Neural cell (in vitro differentiated cells): Measurements from ENCODE around the gene DACT2. TPM values are rescaled to one million over a fixed set of nuclear protein-coding genes. Genes with fewer than 3 reads are reported as not detected.

Experiments
- H2AFZ ChIP-seq: fragments of 200-600, 300-800 bp; sonication (generic), shearing (Covaris generic); 2 replicates; pipeline ENCODE4 v1.6.0; 2014; ENCODE audit warnings: low read depth, mild to moderate bottlenecking, antibody characterized with exemption, low read length, moderate library complexity
- H3F3A ChIP-seq: fragments of 200-600 bp; shearing (Covaris generic); 2 replicates; pipeline ENCODE4 v1.6.1; 2016; ENCODE audit warnings: mild to moderate bottlenecking, moderate library complexity, mixed read lengths, antibody characterized with exemption, low read length; ENCODE audit not compliant: insufficient read depth, poor library complexity, severe bottlenecking
- H3K27ac ChIP-seq: fragments of 200-600, 300-800 bp; sonication (generic), shearing (Covaris generic); 2 replicates; pipeline ENCODE4 v1.5.1; 2014; ENCODE audit warnings: mild to moderate bottlenecking, low read length, moderate library complexity
- H3K27me3 ChIP-seq: fragments of 300-800, 200-600 bp; sonication (generic), shearing (Covaris generic); 2 replicates; pipeline ENCODE4 v1.6.0; 2014; ENCODE audit warnings: mild to moderate bottlenecking, low read depth, low read length, moderate library complexity; ENCODE audit not compliant: insufficient read depth
- H3K36me3 ChIP-seq: fragments of 300-800, 200-600 bp; sonication (generic), shearing (Covaris generic); 2 replicates; pipeline ENCODE4 v1.5.1; 2014; ENCODE audit warnings: mild to moderate bottlenecking, antibody characterized with exemption, low read length, moderate library complexity; ENCODE audit not compliant: insufficient read depth
- H3K4me2 ChIP-seq: fragments of 300-800, 200-600 bp; sonication (generic), shearing (Covaris generic); 2 replicates; pipeline ENCODE4 v1.6.0; 2014; ENCODE audit warnings: mild to moderate bottlenecking, low read length
- H3K4me3 ChIP-seq: fragments of 300-800, 200-600 bp; sonication (generic), shearing (Covaris generic); 2 replicates; pipeline ENCODE4 v1.5.1; 2014; ENCODE audit warnings: mild to moderate bottlenecking, low read length, moderate library complexity
- H3K79me2 ChIP-seq: fragments of 200-600 bp; shearing (Covaris generic); replicated peaks from 2 replicates; pipeline ENCODE4 v1.6.0; 2014; ENCODE audit warnings: mild to moderate bottlenecking, low read length, moderate library complexity; ENCODE audit not compliant: insufficient read depth
- H3K9ac ChIP-seq: fragments of 300-800, 200-600 bp; sonication (generic), shearing (Covaris generic); 2 replicates; pipeline ENCODE4 v1.6.1; 2016; ENCODE audit warnings: mild to moderate bottlenecking, low read length, mixed read lengths
- H3K9me2 ChIP-seq: fragments of 200-600 bp; shearing (Covaris generic); 2 replicates; pipeline ENCODE4 v1.6.1; 2016; ENCODE audit warnings: mild to moderate bottlenecking, low read length, mixed read lengths; ENCODE audit not compliant: insufficient read depth
- H3K9me3 ChIP-seq: fragments of 200-600, 300-800 bp; sonication (generic), shearing (Covaris generic); 2 replicates; pipeline ENCODE4 v1.6.1; 2016; ENCODE audit warnings: mild to moderate bottlenecking, mixed run types, low read length, moderate library complexity, mixed read lengths
- H4K20me1 ChIP-seq: fragments of 200-600 bp; shearing (Covaris generic); 2 replicates; pipeline ENCODE4 v1.6.1; 2016; ENCODE audit warnings: mild to moderate bottlenecking, mixed run types; ENCODE audit not compliant: insufficient read depth
- EP300 ChIP-seq: fragments of 450-650 bp; conservative IDR thresholded peaks from 2 replicates; pipeline ENCODE4 v1.6.1; 2014; ENCODE audit warnings: antibody characterized with exemption, mild to moderate bottlenecking, moderate library complexity; ENCODE audit not compliant: poor library complexity, severe bottlenecking
- EZH2 ChIP-seq: fragments of 200-600, 300-800 bp; shearing (Covaris generic), sonication (generic); IDR thresholded peaks from 2 replicates; pipeline ENCODE4 v1.6.1; 2014; ENCODE audit warnings: antibody characterized with exemption, low read length, borderline replicate concordance, mild to moderate bottlenecking; ENCODE audit not compliant: insufficient read depth, poor library complexity, severe bottlenecking
- MXI1 ChIP-seq: fragments of 450-650 bp; conservative IDR thresholded peaks from 2 replicates; pipeline ENCODE4 v1.6.1; 2014; ENCODE audit warnings: antibody characterized with exemption, mild to moderate bottlenecking; ENCODE audit not compliant: poor library complexity, severe bottlenecking
- POLR2AphosphoS5 ChIP-seq: IDR thresholded peaks from 2 replicates; pipeline ENCODE4 v1.6.1; 2012
- RAD21 ChIP-seq: fragments of 450-650 bp; conservative IDR thresholded peaks from 2 replicates; pipeline ENCODE4 v1.6.1; 2014; ENCODE audit warnings: antibody characterized with exemption, mild to moderate bottlenecking, moderate library complexity
- SMC3 ChIP-seq: fragments of 450-650 bp; conservative IDR thresholded peaks from 2 replicates; pipeline ENCODE4 v1.6.1; 2014; ENCODE audit warnings: antibody characterized with exemption, mild to moderate bottlenecking, moderate library complexity; ENCODE audit not compliant: poor library complexity
- TAF1 ChIP-seq: IDR thresholded peaks from 2 replicates; pipeline ENCODE4 v1.6.1; 2012; ENCODE audit warnings: low read depth
- polyA plus RNA-seq: library from polyadenylated mRNA; depleted of rRNA; stranded (reverse); fragments of >200 nt; gene quantifications from 2 replicates; pipeline ENCODE4 v1.2.3, GENCODE V29; 2014
- TF ChIP-seq, protein P1 (sequence below): fragments of 450-650 bp; IDR thresholded peaks from 2 replicates; pipeline ENCODE4 v1.5.1; 2014; ENCODE audit warnings: antibody characterized with exemption, mild to moderate bottlenecking, moderate library complexity; ENCODE audit not compliant: poor library complexity, severe bottlenecking
- TF ChIP-seq, protein P2 (sequence below): IDR thresholded peaks from 2 replicates; pipeline ENCODE4 v1.6.1; 2012; ENCODE audit warnings: borderline replicate concordance

Gene DACT2
- polyA plus RNA-seq, 1 donor from 2014 or later, result 0.48 TPM

DNA sequence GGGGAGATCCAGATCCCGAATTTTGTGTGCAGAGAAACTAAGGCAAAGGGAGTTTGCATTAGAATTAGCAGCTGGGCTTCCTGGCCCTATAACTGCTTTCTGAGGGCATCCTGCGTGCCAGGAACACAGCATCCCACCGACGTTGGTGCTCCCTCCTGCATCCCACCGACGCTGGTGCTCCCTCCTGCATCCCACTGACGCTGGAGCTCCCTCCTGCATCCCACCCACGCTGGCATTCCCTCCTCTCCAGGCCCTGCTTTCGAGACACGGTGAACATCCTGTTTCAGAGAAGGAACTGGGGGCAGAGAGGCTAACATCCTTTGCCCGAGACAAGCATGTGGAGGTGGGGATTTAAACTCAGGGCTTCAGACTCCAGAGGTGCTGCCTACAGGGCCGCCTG is 44.4 kb downstream of the DACT2 start:
- TF ChIP-seq RAD21 (no peak), SMC3 (no peak), TAF1 (no peak), EZH2 (no peak), EP300 (no peak)
- Histone ChIP-seq H3K4me3 (no peak overlapping the region), H3K9me3 (no peaks in the 10 kb centered on the region), H2AFZ (no peak overlapping the region), H3F3A (no peaks in the 10 kb centered on the region), H3K27ac (no peak overlapping the region), H3K79me2 (no peaks in the 10 kb centered on the region), H3K9ac (no peak overlapping the region), H3K27me3 (no peaks in the 10 kb centered on the region), H3K9me2 (no peaks in the 10 kb centered on the region), H4K20me1 (no peaks in the 10 kb centered on the region), H3K36me3 (no peaks in the 10 kb centered on the region), H3K4me2 (no peak overlapping the region)

DNA sequence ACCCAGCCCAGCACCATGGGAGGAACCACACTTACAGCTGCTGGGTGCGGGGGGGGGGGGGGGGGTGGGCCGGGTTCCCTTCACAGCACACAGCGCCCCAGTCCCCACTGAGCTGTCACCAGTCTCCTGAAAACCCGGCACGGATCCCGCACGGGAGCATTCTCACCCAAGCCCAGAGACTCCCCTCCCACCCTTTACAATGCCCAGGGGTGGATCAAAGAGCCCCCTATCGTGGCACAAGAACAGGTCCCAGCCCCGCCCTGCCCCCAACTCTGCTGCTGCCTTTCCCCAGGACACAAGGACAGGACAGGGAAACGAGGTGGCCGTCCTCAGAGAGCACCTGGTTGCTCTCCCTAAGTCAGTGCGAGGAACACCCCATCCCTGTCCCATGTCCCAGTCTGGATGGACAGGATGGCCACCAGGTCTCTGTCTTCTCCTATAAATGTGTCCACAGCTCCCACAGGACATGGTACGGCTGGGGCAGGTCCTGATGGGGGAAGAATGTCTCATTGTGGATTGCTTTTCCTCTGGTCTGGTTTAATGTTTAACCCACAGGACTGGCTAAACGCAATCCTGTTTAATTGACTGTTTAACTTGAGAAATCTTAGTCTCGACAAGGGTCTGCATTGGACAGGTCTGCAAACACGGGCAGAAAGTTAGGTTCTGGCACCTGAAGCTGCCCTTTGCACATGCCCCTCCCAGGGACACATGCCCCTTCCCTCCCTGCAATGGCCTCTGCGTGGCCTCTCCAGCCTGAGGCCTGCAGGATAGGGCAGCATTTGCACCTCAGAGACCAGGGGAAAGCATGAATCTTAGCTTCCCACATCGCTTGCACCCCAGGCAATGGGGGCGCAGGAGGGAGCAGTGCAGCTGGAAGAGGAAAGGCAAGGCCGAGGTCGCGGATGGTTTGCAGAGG is 45.3 kb downstream of the DACT2 start:
- Histone ChIP-seq H2AFZ (no peak overlapping the region), H3K79me2 (no peaks in the 10 kb centered on the region), H3K27ac (no peak overlapping the region), H3K4me3 (no peak overlapping the region), H3K27me3 (no peaks in the 10 kb centered on the region), H4K20me1 (no peaks in the 10 kb centered on the region), H3K9me2 (no peaks in the 10 kb centered on the region), H3K4me2 (no peak overlapping the region), H3F3A (no peaks in the 10 kb centered on the region), H3K9ac (no peak overlapping the region), H3K9me3 (no peaks in the 10 kb centered on the region), H3K36me3 (no peaks in the 10 kb centered on the region)
- no peak for TF ChIP-seq RAD21
- TF ChIP-seq POLR2AphosphoS5, result no peak
- no peak for TF ChIP-seq EP300
- TF ChIP-seq SMC3, result no peak
- no peak for TF ChIP-seq EZH2
- TF ChIP-seq TAF1, result no peak
- TF ChIP-seq, protein P1, sequence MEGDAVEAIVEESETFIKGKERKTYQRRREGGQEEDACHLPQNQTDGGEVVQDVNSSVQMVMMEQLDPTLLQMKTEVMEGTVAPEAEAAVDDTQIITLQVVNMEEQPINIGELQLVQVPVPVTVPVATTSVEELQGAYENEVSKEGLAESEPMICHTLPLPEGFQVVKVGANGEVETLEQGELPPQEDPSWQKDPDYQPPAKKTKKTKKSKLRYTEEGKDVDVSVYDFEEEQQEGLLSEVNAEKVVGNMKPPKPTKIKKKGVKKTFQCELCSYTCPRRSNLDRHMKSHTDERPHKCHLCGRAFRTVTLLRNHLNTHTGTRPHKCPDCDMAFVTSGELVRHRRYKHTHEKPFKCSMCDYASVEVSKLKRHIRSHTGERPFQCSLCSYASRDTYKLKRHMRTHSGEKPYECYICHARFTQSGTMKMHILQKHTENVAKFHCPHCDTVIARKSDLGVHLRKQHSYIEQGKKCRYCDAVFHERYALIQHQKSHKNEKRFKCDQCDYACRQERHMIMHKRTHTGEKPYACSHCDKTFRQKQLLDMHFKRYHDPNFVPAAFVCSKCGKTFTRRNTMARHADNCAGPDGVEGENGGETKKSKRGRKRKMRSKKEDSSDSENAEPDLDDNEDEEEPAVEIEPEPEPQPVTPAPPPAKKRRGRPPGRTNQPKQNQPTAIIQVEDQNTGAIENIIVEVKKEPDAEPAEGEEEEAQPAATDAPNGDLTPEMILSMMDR, result no peak
- no peak for TF ChIP-seq MXI1
- TF ChIP-seq, protein P2, sequence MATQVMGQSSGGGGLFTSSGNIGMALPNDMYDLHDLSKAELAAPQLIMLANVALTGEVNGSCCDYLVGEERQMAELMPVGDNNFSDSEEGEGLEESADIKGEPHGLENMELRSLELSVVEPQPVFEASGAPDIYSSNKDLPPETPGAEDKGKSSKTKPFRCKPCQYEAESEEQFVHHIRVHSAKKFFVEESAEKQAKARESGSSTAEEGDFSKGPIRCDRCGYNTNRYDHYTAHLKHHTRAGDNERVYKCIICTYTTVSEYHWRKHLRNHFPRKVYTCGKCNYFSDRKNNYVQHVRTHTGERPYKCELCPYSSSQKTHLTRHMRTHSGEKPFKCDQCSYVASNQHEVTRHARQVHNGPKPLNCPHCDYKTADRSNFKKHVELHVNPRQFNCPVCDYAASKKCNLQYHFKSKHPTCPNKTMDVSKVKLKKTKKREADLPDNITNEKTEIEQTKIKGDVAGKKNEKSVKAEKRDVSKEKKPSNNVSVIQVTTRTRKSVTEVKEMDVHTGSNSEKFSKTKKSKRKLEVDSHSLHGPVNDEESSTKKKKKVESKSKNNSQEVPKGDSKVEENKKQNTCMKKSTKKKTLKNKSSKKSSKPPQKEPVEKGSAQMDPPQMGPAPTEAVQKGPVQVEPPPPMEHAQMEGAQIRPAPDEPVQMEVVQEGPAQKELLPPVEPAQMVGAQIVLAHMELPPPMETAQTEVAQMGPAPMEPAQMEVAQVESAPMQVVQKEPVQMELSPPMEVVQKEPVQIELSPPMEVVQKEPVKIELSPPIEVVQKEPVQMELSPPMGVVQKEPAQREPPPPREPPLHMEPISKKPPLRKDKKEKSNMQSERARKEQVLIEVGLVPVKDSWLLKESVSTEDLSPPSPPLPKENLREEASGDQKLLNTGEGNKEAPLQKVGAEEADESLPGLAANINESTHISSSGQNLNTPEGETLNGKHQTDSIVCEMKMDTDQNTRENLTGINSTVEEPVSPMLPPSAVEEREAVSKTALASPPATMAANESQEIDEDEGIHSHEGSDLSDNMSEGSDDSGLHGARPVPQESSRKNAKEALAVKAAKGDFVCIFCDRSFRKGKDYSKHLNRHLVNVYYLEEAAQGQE, result no peak
